ENCODE results near the gene FAM83C. TPM values are rescaled to one million over a fixed set of nuclear protein-coding genes. Genes with fewer than 3 reads are reported as not detected.

FAM83C gene
- total RNA-seq, 6 experiments from 2014 or later, result not detected

DNA sequence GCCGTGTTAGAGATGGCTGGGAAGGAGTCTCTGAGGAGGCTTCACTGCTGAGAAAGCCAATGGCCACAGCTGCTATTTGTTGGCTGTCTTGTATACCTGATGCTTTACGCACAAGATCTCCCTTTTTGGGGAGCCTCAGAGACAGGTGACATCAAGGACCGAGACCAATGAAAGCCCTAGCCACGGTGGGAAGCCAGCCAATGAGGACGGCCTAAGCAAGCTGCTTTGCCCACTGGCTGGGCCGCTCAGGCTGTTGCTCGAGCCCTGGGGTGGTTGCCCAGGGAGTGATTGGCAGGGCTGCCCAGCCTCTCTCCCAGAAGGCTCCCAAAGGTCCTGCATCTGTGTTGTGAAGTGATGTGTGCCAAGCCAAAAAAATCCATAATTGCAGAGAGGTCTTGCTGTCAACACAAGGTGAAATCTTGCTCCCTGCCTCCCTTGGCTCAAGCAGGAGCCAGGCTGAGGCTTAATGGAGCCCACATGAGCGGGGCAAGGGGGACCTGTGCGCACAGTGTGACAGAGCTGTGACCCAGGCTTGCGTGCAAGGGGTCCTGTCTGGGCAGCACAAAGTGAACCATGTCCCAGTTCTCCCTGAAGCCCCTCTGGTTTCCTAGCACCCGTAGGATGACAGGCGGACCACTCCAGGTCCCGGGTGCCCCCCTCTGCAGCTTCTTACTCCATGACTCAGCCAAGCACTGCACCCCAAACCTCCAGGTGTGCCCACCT lies 18.6 kb downstream of the FAM83C start:
- Mint-ChIP-seq H3K4me3 (no peak overlapping the region), H3K27ac (no peak overlapping the region), H3K9me3 (no peaks in the 10 kb centered on the region), H3K27me3 (ENCODE audit: insufficient read depth) (no peaks in the 10 kb centered on the region; the same call in none of the 2 replicates), H3K36me3 (ENCODE audit: low read depth) (peaks cover 13% of the 10 kb centered on the region), H3K4me1 (ENCODE audit: low read depth) (peaks cover 20% of the 10 kb centered on the region)
- no peak for TF ChIP-seq CTCF (IDR thresholded peaks at IDR 0.05)
- no peak for DNase-seq

GRCh38 chr20:35271904-35272303 lies 20.3 kb downstream of the FAM83C start:
- Mint-ChIP-seq H3K36me3 (ENCODE audit: low read depth) (peaks cover 1% of the 10 kb centered on the region; the same call in 1 of the 2 replicates), H3K4me1 (ENCODE audit: low read depth) (peaks cover 15% of the 10 kb centered on the region), H3K27me3 (ENCODE audit: insufficient read depth) (no peaks in the 10 kb centered on the region; the same call in none of the 2 replicates), H3K27ac (peak overlapping the region; percentile 25; the same call in 1 of the 2 replicates), H3K4me3 (no peak overlapping the region), H3K9me3 (no peaks in the 10 kb centered on the region)
- no peak for TF ChIP-seq CTCF (IDR thresholded peaks at IDR 0.05)
- DNase-seq, result peak; percentile 61

GRCh38 chr20:35271073-35271882 lies 20.9 kb downstream of the FAM83C start:
- Mint-ChIP-seq H3K36me3 (ENCODE audit: low read depth) (no peaks in the 10 kb centered on the region), H3K27me3 (ENCODE audit: insufficient read depth) (no peaks in the 10 kb centered on the region; the same call in 1 of the 2 replicates), H3K4me1 (ENCODE audit: low read depth) (peaks cover 21% of the 10 kb centered on the region), H3K4me3 (no peak overlapping the region), H3K9me3 (no peaks in the 10 kb centered on the region), H3K27ac (peak overlapping the region; percentile 25; the same call in 1 of the 2 replicates)
- TF ChIP-seq CTCF (IDR thresholded peaks at IDR 0.05), result no peak
- DNase-seq, result no peak

GRCh38 chr20:35270021-35270902 lies 22.0 kb downstream of the FAM83C start:
- H3K36me3 Mint-ChIP-seq (ENCODE audit: low read depth), result no peaks in the 10 kb centered on the region
- H3K27ac Mint-ChIP-seq, result no peak overlapping the region; the same call in 1 of the 2 replicates
- no peak overlapping the region for H3K4me3 Mint-ChIP-seq
- H3K27me3 Mint-ChIP-seq (ENCODE audit: insufficient read depth), result no peaks in the 10 kb centered on the region; the same call in 1 of the 2 replicates
- DNase-seq, result no peak
- peaks cover 21% of the 10 kb centered on the region for H3K4me1 Mint-ChIP-seq (ENCODE audit: low read depth)
- TF ChIP-seq CTCF (IDR thresholded peaks at IDR 0.05), result no peak
- H3K9me3 Mint-ChIP-seq, result no peaks in the 10 kb centered on the region

Data from HFFc6 (cell line).